A549 treated with dexamethasone at 1 μM for 4 hours (cell line): ENCODE data around the gene OR1N2. TPM values are rescaled to one million over a fixed set of nuclear protein-coding genes. Genes with fewer than 3 reads are reported as not detected.

Experiments used
- total RNA-seq: library from RNA; stranded (reverse); fragments of 200-300 nt; extraction: Qiagen RNA extraction; gene quantifications from 5 replicates; pipeline ENCODE4 v1.2.3, GENCODE V29; 2022

The OR1N2 gene
- total RNA-seq = not detected in 5 replicates

GRCh38 chr9:122552812-122553211 lies at the start of gene OR1N2:
Gene OR1N2 (plus strand): TSS chr9:122553112. CDS start chr9:122553212, 100 bp downstream.

GRCh38 chr9:122510502-122510901 lies 42.4 kb upstream of the OR1N2 start, which contains the start of gene OR1J2:
Gene OR1J2 (plus strand): TSS chr9:122510802. CDS start chr9:122510802, 0 bp downstream.

GRCh38 chr9:122518841-122519240 lies 34.1 kb upstream of the OR1N2 start, which contains the start of gene OR1J4:
Gene OR1J4 (plus strand): TSS chr9:122519141. CDS start chr9:122519141, 0 bp downstream.

GRCh38 chr9:122527193-122527592 lies 25.7 kb upstream of the OR1N2 start, which contains the start of gene OR1N1:
Gene OR1N1 (minus strand): TSS chr9:122527293. CDS start chr9:122527293, 0 bp downstream.

GRCh38 chr9:122583284-122583683 lies 30.4 kb downstream of the OR1N2 start, which contains the start of gene OR1L8:
Gene OR1L8 (minus strand): TSS chr9:122583384. CDS start chr9:122568477, 14,907 bp downstream.

Other genes starting within 250 kb of the OR1N2 start
- 1.4 to 2.3 TPM (median 1.8 TPM) in 5 replicates for gene PTGS1, start 182.1 kb upstream of the OR1N2 start, total RNA-seq
- gene OR1J1, start 75.2 kb upstream of the OR1N2 start, total RNA-seq = not detected in 5 replicates
- gene OR1J2, start 42.3 kb upstream of the OR1N2 start, total RNA-seq = not detected in 5 replicates
- gene OR1J4, start 34.0 kb upstream of the OR1N2 start, total RNA-seq = not detected in 5 replicates
- not detected in 5 replicates for gene OR1N1, start 25.8 kb upstream of the OR1N2 start, total RNA-seq
- not detected in 5 replicates for gene OR1L8, start 30.3 kb downstream of the OR1N2 start, total RNA-seq
- 0.16 TPM in 1 of 5 replicates, not detected in the others for gene OR1Q1, start 61.6 kb downstream of the OR1N2 start, total RNA-seq
- not detected in 5 replicates for gene OR1B1, start 104.5 kb downstream of the OR1N2 start, total RNA-seq
- gene OR1L1, start 108.6 kb downstream of the OR1N2 start, total RNA-seq = not detected in 5 replicates
- not detected in 5 replicates for gene OR1L3, start 122.0 kb downstream of the OR1N2 start, total RNA-seq
- gene OR1L4, start 170.9 kb downstream of the OR1N2 start, total RNA-seq = not detected in 5 replicates
- not detected in 5 replicates for gene OR1L6, start 189.2 kb downstream of the OR1N2 start, total RNA-seq
- gene OR5C1, start 235.8 kb downstream of the OR1N2 start, total RNA-seq = not detected in 5 replicates
- gene OR1K1, start 247.0 kb downstream of the OR1N2 start, total RNA-seq = not detected in 5 replicates